SJSA1 (cell line): ENCODE measurements around the gene TMPRSS13. TPM values are rescaled to one million over a fixed set of nuclear protein-coding genes. Genes with fewer than 3 reads are reported as not detected.

ENCODE experiments used
- DNase-seq, 2 experiments: peaks; one replicate each; pipeline ENCODE4 v3.0.0-alpha.2; 2015 to 2020; ENCODE audit warnings: low spot score in 2 of 2, low read depth in 1 of 2
- H3K27ac ChIP-seq: fragments of 250-450 bp; sonication (Bioruptor Pico); 2 replicates; pipeline ENCODE4 v1.5.1; 2020; ENCODE audit warnings: mild to moderate bottlenecking, moderate library complexity
- H3K27me3 ChIP-seq: fragments of 250-450 bp; sonication (Bioruptor Pico); replicated peaks from 2 replicates; pipeline ENCODE4 v1.5.1; 2020; ENCODE audit warnings: mild to moderate bottlenecking, moderate library complexity
- H3K36me3 ChIP-seq: fragments of 250-450 bp; sonication (Bioruptor Pico); 2 replicates; pipeline ENCODE4 v1.5.1; 2020; ENCODE audit warnings: mild to moderate bottlenecking
- H3K4me1 ChIP-seq: fragments of 250-450 bp; sonication (Bioruptor Pico); replicated peaks from 2 replicates; pipeline ENCODE4 v1.6.1; 2021; ENCODE audit warnings: mild to moderate bottlenecking
- H3K4me3 ChIP-seq: fragments of 250-450 bp; sonication (Bioruptor Pico); 2 replicates; pipeline ENCODE4 v1.5.1; 2020; ENCODE audit warnings: mild to moderate bottlenecking
- H3K9me3 ChIP-seq: fragments of 250-450 bp; sonication (Bioruptor Pico); replicated peaks from 2 replicates; pipeline ENCODE4 v1.5.1; 2020; ENCODE audit warnings: mild to moderate bottlenecking
- total RNA-seq: library from RNA; depleted of rRNA; stranded (reverse); fragments of >200 nt; shearing (Covaris generic); gene quantifications from 2 replicates; pipeline ENCODE4 v1.2.3, GENCODE V29; 2014; rRNA removed

Gene TMPRSS13
- total RNA-seq, 1 experiment from 2014 or later = not detected

- no peak for DNase-seq
- no peak overlapping the region for H3K27ac ChIP-seq
- no peaks in the 10 kb centered on the region for H3K9me3 ChIP-seq
- H3K4me1 ChIP-seq = no peaks in the 10 kb centered on the region
- no peaks in the 10 kb centered on the region for H3K27me3 ChIP-seq
- no peak overlapping the region for H3K4me3 ChIP-seq
- no peaks in the 10 kb centered on the region for H3K36me3 ChIP-seq
Measured at GRCh38 chr11:117855912-117856651, 73.1 kb downstream of the TMPRSS13 start.

GRCh38 chr11:117855186-117855845 is 73.9 kb downstream of the TMPRSS13 start:
- H3K9me3 ChIP-seq = no peaks in the 10 kb centered on the region
- H3K36me3 ChIP-seq = no peaks in the 10 kb centered on the region
- H3K27ac ChIP-seq = no peak overlapping the region
- DNase-seq = peak in 1 of 2 experiments; percentile 13
- no peaks in the 10 kb centered on the region for H3K27me3 ChIP-seq
- no peak overlapping the region for H3K4me3 ChIP-seq
- H3K4me1 ChIP-seq = no peaks in the 10 kb centered on the region

GRCh38 chr11:117852309-117852708 is 76.9 kb downstream of the TMPRSS13 start:
- Histone ChIP-seq H3K27ac (no peak overlapping the region), H3K9me3 (no peaks in the 10 kb centered on the region), H3K4me1 (no peaks in the 10 kb centered on the region), H3K36me3 (no peaks in the 10 kb centered on the region), H3K4me3 (no peak overlapping the region), H3K27me3 (no peaks in the 10 kb centered on the region)
- DNase-seq = no peak

GRCh38 chr11:117851852-117852251 is 77.3 kb downstream of the TMPRSS13 start:
- H3K4me1 ChIP-seq = no peaks in the 10 kb centered on the region
- H3K27me3 ChIP-seq = no peaks in the 10 kb centered on the region
- no peak for DNase-seq
- no peak overlapping the region for H3K27ac ChIP-seq
- no peaks in the 10 kb centered on the region for H3K9me3 ChIP-seq
- H3K36me3 ChIP-seq = no peaks in the 10 kb centered on the region
- no peak overlapping the region for H3K4me3 ChIP-seq

GRCh38 chr11:117851106-117851505 is 78.1 kb downstream of the TMPRSS13 start:
- Histone ChIP-seq H3K27ac (no peak overlapping the region), H3K36me3 (no peaks in the 10 kb centered on the region), H3K4me3 (no peak overlapping the region), H3K4me1 (no peaks in the 10 kb centered on the region), H3K9me3 (no peaks in the 10 kb centered on the region), H3K27me3 (no peaks in the 10 kb centered on the region)
- no peak for DNase-seq

Other genes with a start within 250 kb of the TMPRSS13 start
- 0.03 TPM in 1 of 2 replicates, not detected in the other for gene DSCAML1, start 132.2 kb downstream of the TMPRSS13 start, total RNA-seq
- gene FXYD2, start 104.7 kb downstream of the TMPRSS13 start, total RNA-seq = not detected in 2 replicates
- 0.05 TPM in 1 of 2 replicates, not detected in the other for gene FXYD6, start 52.7 kb downstream of the TMPRSS13 start, total RNA-seq
- gene IL10RA, start 57.0 kb upstream of the TMPRSS13 start, total RNA-seq = not detected in 2 replicates
- not detected in 2 replicates for gene TMPRSS4, start 147.7 kb upstream of the TMPRSS13 start, total RNA-seq
- gene SMIM35, start 157.6 kb upstream of the TMPRSS13 start, total RNA-seq = not detected in 2 replicates
- not detected in 2 replicates for gene SCN4B, start 223.4 kb upstream of the TMPRSS13 start, total RNA-seq
- gene SCN2B, start 247.2 kb upstream of the TMPRSS13 start, total RNA-seq = not detected in 2 replicates